Measurements from ENCODE around the gene HS6ST3. TPM values are rescaled to one million over a fixed set of nuclear protein-coding genes. Genes with fewer than 3 reads are reported as not detected.
"Not testable (repeated sequence)": the region's sequence is repeated elsewhere in the genome, so short reads cannot be mapped to it uniquely, and the experiment has no call there.

The HS6ST3 gene
- total RNA-seq, 1 donor = not detected

DNA sequence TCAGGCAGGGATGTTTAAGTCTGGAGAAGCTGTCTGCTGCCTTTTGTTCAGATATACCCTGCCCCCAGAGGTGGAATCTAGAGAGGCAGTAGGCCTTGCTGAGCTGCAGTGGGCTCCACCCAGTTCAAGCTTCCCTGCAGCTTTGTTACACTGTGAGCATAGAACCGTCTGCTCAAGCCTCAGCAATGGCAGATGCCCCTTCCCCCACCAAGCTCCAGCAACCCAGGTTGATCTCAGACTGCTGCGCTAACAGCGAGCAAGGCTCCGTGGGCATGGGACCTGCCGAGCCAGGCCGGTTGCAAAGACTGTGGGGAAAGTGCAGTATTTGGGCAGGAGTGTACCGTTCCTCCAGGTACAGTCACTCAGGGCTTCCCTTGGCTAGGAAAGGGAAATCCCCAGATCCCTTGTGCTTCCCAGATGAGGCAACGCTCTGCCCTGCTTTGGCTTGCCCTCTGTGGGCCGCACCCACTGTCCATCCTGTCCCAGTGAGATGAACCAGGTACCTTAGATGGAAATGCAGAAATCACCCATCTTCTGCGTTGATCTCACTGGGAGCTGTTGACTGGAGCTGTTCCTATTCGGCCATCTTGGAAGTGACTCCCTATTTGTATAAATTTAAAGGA lies 434.6 kb downstream of the HS6ST3 start:
- not testable (repeated sequence) for DNase-seq (ENCODE audit: low read depth in 2 of 3, low spot score in 2 of 3)

DNA sequence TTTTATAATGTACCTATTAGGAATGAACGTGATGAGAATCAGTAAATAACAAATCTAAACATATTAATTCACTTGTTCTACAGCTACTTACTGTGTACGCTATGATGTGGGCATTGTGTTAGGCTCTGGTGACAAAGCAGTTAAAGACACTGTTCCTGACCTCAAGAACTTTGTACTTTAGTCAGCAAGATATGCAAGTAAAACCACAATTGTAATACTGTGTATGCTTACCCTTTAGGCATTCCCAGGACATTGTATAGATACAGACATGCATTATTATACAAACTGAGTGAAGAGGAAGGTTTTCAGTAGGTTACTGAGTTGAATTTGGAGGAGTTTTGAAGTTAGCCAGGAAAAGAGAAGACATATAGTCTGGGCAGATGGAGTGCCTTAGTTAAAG lies 435.8 kb downstream of the HS6ST3 start:
- no peak for DNase-seq (ENCODE audit: low read depth in 2 of 3, low spot score in 2 of 3)

DNA sequence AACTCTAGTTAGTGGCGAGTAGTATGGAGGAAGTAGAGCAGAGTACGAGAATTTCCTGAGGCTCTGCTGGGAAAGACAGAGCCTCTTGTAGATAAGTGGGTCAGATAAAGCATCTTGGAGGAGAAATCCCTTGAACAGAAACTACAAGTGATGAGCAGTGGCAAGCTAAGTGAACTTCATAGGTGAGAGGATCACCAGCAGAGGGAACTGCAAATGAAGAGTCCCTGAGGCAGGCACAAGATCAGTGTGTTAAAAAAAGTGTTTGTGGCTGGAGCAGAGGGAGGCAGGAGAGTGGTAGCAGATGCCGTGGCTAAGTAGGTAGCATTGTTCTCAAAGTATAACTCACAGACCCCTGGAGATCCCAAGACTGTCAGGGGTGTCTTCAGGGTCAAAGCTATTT lies 437.6 kb downstream of the HS6ST3 start:
- no peak for DNase-seq (ENCODE audit: low read depth in 2 of 3, low spot score in 2 of 3)

DNA sequence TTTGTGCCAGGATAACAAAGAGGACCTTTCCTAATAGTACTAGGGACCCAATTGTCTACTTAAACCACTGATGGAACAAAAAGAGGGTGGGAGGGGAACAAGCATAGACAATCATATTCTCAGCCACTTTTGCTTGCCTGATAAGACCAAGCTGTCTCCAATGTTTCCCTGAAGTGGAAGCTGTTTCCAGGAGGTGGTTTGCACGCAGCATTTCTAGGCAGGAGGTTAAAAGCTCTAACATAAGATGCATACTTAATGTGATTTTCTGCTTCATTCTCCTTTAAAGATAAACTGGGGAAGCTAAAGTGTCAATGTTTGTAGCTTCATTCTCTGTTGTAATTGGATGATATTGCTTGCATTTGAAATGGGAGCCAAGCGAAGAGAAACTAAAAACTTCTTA lies 442.9 kb downstream of the HS6ST3 start:
- no peak for DNase-seq (ENCODE audit: low read depth in 2 of 3, low spot score in 2 of 3)

DNA sequence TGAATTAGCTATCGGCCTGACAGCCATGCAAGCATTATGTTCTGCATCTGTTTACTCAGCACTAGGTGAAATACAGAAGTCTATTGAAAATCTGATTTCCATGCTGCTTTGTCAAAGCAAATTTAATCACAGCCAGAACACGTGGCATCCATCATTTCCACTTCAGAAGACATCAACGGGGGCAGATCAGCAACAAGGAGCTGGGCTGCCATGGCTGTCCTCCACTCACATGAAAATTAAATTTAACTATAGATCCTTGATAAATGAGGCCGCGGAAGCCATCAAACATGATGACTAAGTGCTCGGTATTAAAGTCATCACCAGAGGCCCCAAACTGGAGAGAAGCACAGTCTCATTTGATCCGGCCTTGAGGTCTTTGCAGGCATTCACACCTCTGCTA lies 443.5 kb downstream of the HS6ST3 start:
- DNase-seq (ENCODE audit: low read depth in 2 of 3, low spot score in 2 of 3) = no peak

DNA sequence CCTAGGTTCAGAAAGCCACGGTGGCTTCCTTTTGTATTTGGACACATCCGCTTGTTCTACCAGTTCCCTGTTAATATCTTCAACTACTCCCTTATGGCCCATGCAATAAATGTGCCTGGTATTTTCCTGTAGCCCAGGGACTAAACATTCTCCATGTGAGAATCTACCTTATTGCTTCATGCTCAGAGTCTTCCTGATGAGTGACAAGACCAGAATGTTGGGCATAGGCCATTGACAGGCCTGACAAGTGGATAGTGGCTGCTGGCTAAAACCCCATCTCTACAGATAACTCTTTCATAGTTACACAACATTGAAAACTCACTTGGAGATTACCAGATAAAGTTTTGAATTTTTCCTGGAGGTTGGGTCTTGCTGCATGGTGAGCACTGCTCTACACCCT lies 449.9 kb downstream of the HS6ST3 start:
- DNase-seq (ENCODE audit: low read depth in 2 of 3, low spot score in 2 of 3) = no peak

DNA sequence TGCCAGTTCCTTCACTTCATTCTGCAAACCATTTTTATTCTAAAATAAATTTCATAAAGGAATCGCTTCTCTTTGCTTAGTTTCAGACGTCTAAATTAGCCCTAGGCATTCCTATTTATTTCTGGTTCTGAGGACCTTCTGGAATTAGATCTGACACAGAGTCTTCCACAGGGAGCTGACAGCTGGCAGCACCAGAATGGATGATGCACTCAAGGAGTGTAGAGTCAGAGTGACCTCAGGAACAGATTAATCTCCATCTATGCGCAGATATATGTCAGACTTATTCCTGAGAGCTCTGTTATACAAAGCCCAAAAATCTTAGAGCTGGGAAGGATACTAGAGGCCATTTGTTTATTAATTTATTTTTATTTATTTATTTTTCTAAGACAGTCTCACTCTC lies 450.8 kb downstream of the HS6ST3 start:
- DNase-seq (ENCODE audit: low read depth in 2 of 3, low spot score in 2 of 3) = no peak

DNA sequence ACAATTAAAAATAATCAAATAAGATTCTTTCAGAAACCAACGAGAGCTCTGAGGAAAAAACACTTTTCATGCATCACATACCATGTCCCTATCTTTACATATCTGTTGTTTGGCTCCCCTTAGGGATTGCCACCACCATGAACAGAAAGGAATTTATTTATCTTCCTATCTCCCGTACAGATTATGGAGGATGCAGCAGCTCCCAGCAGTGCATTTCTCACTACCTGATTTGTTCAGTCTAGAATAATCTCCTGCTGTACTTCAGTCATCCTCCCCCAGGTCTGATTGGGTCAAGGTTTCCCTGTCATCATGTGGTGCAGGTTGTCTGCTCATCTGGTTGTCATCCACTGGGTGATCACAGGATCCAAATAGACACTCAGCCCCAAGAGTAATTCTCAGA lies 453.1 kb downstream of the HS6ST3 start:
- no peak for DNase-seq (ENCODE audit: low read depth in 2 of 3, low spot score in 2 of 3)

DNA sequence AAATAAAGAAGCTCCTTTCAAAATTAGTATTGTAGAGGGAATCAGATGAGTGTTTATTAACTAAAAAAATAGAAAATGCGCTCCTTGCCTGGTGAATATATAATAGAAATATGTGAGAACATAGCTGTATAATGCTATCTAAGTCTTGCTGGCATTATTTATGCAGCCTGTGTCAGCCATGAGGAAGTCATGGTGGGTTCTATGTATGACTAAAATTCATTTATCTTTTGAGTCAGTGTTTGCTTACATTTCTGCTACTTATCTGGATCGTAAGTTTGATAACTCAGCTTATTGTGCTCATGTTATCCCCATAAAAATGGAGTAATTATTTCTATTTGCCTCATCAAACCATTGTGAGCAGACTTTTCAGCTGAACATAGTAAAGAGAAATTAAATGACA lies 455.1 kb downstream of the HS6ST3 start:
- DNase-seq (ENCODE audit: low read depth in 2 of 3, low spot score in 2 of 3) = no peak

DNA sequence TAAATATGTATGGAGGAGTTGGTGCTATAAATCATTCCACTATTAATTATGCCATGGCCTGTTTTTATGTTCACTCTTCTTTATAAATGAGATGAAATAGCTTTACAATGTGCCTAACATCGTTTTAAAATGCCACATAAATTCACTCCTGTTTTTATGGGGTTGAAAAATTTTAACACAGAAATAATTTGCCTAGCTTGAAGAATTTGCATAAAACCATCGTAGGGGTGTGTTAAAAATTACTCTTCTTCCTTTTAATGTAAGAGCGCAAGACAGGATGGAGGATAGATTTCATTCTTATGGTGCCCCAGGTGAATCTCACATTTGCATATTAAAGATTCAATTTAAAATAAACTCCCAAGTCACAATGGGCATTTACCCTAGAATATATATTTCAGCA lies 456.6 kb downstream of the HS6ST3 start:
- no peak for DNase-seq (ENCODE audit: low read depth in 2 of 3, low spot score in 2 of 3)

DNA sequence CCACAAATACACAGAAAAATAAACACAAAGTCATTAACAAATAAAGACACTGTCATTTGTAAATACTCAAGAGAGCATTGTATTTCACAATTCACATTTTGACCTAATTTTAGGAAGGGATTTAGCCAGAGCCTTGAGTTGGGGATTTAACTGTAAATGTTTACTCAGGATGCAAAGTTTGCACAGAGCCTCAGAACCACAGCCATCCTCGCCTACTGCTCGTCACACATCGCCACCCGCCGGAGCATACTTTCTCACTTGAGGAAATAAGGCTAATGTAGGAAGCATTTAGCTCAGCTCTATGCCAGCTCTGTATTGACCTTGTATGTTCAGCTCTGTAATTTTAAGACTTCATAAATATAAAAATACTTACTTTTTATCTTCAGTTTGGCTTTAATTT lies 461.6 kb downstream of the HS6ST3 start:
- no peak for DNase-seq (ENCODE audit: low read depth in 2 of 3, low spot score in 2 of 3)

DNA sequence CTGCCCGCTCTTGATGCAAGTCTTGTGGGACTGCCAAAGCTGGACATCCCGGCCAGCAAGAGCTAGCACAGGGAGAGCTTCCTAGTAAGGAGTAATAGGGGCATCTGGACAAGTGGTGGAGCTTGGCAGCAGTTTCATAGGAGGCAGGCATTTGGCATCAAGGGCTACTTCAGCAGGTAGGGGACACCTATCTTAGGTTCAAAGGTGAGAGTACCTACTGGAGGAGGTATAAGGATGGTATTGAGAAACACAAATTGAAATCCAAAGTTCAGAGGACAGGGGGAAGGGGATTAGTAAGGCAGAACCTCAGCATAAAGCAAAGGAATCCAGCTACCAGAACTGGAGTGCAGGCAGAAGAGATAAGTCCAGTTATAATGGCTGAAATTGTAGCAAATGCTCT lies 462.7 kb downstream of the HS6ST3 start:
- DNase-seq (ENCODE audit: low read depth in 2 of 3, low spot score in 2 of 3) = no peak

DNA sequence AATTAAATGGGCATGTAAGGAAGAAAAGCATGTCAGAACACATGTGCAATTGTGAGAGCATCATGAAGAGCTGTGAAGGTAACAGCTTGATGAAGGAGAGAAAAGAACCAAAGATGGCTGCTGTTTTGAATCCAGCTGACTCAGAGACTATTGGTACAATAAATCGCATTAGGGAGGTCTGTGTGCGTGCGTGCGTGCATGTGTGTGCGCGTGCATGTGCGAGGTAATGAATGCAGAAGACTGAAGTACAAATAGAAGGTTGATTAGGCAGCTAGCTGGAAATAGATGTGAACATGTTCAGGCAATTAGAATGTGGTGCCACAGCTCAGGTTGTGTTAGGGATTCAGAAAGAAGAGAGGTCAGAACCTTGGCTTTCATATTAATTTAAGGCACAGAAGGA lies 463.9 kb downstream of the HS6ST3 start:
- no peak for DNase-seq (ENCODE audit: low read depth in 2 of 3, low spot score in 2 of 3)

DNA sequence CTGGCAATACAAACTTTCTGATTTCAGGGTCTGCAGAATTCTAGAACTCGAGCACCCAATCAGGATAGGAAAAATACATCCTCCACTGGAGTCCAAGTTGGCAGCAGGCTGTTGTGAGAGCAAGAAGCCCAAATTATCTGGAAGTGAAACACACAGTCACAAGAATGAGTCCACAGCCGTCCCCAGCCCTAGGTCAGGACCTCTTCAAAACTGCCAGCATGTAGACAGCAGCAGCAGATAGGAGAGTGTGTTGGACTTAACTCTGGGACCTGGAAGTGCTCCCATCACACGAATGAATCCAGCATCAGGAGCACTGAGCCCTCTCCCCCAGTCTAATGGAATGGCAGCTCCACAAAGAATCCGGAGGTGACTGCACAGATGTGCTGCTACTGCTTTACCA lies 483.7 kb downstream of the HS6ST3 start:
- no peak for DNase-seq (ENCODE audit: low read depth in 2 of 3, low spot score in 2 of 3)

DNA sequence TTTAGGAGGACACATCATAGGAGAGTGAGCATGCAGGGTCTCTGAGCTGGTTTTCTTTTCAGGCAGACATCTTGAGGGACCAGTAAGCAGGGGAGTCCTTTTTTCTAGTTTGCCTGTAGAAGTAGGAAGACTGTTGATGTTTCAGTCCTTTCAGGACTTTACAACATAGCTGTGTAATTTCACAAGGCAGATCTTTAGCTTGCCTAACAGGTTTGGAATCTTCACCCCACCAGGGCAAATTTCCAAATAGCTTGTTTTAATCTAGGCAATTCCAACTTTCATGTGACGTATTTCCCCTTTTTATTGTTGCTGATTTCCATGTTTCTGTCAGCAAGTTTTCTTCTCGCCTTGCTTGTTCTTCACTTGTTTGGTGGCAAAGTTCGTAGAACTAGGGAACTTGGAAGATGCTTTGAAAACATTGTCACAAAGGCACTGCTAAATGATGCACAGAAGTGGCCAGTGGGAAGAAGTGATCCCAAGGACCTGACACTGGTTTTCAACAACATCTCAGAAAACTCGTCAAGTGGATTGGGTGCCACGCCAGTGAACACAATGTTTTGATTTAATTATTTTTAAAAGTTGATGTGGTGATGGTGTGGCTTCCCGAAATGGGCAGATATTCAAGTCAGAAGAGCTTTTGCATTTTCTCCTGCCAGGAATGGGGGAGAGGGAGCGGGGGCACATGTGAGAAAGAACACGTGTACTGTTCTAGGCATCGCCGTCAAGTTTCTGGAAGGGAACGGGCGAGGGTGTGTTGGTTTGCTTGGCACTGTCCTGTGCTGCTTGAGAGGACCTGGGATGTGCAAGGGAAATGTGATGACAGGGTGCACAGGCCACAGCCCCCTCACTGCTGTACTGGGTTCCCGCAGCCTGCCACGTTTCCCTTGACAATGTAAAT lies 485.8 kb downstream of the HS6ST3 start:
- DNase-seq (ENCODE audit: low read depth in 2 of 3, low spot score in 2 of 3) = no peak

DNA sequence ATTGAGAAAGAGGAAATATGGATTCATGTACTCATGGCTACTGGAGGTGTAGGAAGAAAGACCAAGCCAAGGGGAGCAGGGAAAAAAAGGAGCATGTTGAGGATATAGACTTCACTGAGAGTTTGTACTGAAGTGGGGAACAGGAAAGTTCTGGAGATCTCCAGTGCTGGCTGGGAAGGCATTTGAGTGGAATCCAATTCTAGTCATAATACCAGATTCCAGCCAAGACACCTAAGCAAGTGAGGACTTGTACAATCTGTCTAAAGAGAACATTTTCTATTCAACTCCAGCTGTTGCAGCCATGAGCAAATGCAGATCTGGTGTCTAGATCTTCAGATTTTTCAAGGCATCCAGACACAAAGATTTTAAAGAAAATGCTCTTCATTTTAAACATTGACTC lies 491.8 kb downstream of the HS6ST3 start:
- DNase-seq (ENCODE audit: low read depth in 2 of 3, low spot score in 2 of 3) = no peak

DNA sequence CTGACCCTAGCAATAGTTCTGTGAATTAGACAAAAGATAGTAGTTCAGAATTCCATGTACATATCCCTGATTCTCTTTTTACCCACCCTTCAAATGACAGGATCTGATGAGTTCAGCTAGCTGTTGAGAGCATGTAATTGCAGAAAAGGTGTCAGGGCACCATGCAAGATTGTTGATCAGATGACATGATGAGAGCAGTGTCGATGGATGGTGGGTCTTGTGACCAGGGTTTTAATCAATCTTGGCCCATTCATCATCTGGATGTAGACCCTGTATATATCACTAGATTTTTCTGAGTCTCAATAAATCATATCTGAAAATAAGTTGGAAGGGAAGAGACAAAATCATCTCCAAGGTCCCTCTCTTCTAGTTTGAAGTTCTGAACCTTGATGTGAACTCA lies 525.3 kb downstream of the HS6ST3 start:
- no peak for DNase-seq (ENCODE audit: low read depth in 2 of 3, low spot score in 2 of 3)

DNA sequence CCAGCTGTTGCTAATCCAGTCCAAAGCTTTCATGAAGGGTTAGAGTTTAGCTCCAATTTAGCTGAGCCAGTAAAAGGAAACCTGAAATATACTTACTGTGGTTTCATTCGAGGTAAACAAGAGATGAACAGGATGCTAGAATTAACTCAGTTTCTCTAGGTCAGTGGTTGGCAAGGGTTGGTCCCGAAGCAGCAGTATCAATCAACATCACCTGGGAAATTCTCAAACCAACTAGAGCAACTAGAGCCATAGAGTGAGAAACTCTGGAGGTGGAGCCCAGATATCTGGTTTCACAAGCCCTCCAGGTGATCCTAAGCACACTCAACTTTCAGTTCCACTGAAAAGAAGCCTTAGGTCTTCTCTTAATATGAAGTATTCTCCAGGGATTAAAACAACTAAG lies 527.6 kb downstream of the HS6ST3 start:
- DNase-seq (ENCODE audit: low read depth in 2 of 3, low spot score in 2 of 3) = no peak

DNA sequence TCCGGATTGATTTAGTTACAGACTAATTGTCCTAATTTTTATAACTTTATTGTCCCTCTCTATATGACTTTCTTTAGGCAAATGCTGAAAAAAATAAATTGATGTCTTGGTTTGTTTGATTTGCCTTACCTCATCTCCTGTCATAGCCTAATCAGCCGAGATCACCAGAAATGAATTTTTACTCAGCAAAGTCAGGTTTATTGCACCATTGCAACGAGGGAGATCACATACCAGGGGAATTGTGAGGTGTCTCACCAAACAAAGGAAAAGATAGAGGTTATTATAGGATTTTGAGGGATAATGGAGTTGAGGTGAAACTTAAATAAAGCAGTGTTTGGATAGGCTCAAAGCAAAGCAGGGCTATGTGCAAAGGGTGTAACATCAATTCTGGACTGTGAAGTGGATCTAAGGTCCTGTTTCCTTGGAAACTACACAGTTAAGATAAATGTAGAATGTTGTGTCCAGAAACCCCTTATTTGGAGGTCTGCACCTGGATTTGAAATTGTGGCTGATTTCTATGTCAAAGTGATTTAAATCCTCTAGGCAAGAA lies 531.8 kb downstream of the HS6ST3 start:
- DNase-seq (ENCODE audit: low read depth in 2 of 3, low spot score in 2 of 3) = no peak

DNA sequence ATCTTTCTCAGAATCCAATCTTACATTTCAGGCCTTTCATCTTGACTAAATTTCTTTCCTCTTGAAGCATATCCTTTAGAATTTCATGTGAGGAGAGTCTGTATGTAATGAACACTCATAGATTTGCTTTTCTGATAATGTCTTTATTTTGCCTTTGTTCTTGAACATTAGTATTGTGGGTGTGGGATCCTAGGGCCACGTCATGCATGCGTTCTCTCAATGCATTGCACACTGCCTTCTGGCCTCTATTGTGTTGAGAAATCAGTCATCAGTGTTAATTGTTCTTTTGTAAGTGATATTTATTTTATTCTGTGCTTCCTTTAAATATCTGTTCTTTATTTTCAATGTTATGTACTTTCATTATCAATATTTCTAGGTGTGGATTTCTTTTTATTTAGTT lies 539.4 kb downstream of the HS6ST3 start:
- DNase-seq (ENCODE audit: low read depth in 2 of 3, low spot score in 2 of 3) = no peak

DNA sequence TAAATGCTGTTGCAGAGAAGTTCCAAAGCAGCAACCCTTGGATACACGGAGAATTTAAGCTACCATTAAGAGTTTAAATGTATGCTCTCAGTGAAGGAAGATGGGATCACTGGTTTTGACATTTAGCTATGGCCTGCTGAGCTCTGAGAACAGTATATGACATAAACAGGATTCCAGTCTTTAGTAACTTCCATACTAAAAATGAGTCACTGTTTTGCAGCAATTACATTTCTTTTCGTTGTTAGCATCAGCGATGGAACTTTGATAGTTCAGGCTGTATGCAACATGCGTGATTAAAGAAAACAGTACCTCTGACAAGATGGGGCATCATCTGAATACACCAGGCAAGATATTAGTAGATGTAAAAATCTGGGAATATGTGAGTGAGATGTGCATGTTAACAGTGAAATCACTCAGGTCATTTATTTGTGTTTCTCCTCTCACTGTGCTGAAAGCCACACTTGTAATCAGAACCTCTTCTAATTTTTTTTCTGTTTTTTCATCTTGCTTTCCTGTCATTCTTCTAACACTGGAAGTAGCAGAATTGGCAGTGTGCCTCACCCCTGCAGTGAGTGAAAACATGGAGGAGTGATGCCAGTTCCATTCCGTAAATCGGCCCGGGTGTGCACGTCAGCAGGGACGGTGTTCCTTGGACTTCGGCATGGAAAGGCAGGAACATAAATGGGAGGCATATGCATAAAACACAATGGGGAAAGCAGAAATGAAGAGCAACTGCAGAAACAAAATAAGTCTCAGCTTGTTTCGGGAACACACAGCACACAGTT lies 542.8 kb downstream of the HS6ST3 start:
- DNase-seq (ENCODE audit: low read depth in 2 of 3, low spot score in 2 of 3) = no peak

Measured in hematopoietic multipotent progenitor cell (in vitro differentiated cells).